Measurements from ENCODE around the gene DUS1L.

Gene DUS1L

GRCh38 chr17:82015311-82015971 is 50.2 kb downstream of the DUS1L start:
- TF ChIP-seq, protein P1, sequence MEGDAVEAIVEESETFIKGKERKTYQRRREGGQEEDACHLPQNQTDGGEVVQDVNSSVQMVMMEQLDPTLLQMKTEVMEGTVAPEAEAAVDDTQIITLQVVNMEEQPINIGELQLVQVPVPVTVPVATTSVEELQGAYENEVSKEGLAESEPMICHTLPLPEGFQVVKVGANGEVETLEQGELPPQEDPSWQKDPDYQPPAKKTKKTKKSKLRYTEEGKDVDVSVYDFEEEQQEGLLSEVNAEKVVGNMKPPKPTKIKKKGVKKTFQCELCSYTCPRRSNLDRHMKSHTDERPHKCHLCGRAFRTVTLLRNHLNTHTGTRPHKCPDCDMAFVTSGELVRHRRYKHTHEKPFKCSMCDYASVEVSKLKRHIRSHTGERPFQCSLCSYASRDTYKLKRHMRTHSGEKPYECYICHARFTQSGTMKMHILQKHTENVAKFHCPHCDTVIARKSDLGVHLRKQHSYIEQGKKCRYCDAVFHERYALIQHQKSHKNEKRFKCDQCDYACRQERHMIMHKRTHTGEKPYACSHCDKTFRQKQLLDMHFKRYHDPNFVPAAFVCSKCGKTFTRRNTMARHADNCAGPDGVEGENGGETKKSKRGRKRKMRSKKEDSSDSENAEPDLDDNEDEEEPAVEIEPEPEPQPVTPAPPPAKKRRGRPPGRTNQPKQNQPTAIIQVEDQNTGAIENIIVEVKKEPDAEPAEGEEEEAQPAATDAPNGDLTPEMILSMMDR (conservative IDR thresholded peaks at IDR 0.05; ENCODE audit: low read length) = no peak
- H3K4me3 ChIP-seq (ENCODE audit: low read length) = no peak overlapping the region
- DNase-seq (ENCODE audit: low read depth) = no peak

DNA sequence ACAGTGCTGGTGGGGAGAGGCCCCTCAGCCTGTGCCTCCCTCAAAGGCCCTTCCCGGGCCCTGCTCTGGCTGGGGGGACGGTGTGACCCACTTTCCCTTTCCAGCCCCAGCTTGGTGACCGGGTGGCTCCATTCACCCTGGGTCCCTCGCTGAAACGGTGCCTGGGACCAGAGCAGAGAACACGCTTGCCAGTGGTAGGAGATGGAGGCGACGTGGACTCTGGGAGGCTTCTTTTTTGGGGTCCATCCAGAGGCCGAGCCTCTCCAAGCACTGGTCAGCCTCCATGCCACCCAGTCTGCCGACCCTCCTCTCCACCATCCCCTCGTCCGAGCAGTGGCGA is 50.7 kb downstream of the DUS1L start:
- DNase-seq (ENCODE audit: low read depth) = no peak
- TF ChIP-seq, protein P1 (conservative IDR thresholded peaks at IDR 0.05; ENCODE audit: low read length) = no peak
- no peak overlapping the region for H3K4me3 ChIP-seq (ENCODE audit: low read length)

GRCh38 chr17:82014432-82014831 is 51.2 kb downstream of the DUS1L start:
- DNase-seq (ENCODE audit: low read depth) = no peak
- no peak overlapping the region for H3K4me3 ChIP-seq (ENCODE audit: low read length)
- TF ChIP-seq, protein P1 (conservative IDR thresholded peaks at IDR 0.05; ENCODE audit: low read length) = no peak

DNA sequence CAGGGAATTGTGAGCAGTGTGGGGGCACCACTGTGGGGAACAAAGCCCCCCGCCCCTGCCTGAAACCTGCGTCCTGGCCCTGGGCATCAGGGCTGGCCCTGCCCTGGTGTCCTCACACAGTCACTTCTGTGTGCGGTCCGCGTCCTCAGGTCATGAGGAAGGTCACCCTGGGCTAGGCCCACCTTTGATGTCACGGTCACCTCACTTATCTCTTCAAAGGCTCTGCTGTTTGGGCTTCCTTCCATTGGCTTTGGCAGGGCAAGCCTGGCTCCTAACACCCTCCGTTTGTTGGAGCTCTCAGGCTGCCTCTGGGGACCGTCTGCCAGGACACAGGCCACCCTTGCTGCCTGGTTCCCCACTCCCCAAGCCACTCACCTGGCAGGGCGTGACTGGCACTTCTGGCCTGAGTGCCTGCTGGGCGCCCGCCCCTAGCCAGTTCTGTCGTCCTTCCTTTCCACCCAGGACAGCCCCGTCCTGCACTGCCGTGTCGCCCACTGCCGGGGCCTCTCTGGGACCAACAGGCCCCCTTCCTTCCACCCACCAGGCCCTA is 51.8 kb downstream of the DUS1L start:
- no peak overlapping the region for H3K4me3 ChIP-seq (ENCODE audit: low read length)
- TF ChIP-seq, protein P1 (conservative IDR thresholded peaks at IDR 0.05; ENCODE audit: low read length) = no peak
- DNase-seq (ENCODE audit: low read depth) = no peak

GRCh38 chr17:82013341-82013740 is 52.3 kb downstream of the DUS1L start:
- TF ChIP-seq, protein P1 (conservative IDR thresholded peaks at IDR 0.05; ENCODE audit: low read length) = no peak
- DNase-seq (ENCODE audit: low read depth) = no peak
- H3K4me3 ChIP-seq (ENCODE audit: low read length) = no peak overlapping the region

DNA sequence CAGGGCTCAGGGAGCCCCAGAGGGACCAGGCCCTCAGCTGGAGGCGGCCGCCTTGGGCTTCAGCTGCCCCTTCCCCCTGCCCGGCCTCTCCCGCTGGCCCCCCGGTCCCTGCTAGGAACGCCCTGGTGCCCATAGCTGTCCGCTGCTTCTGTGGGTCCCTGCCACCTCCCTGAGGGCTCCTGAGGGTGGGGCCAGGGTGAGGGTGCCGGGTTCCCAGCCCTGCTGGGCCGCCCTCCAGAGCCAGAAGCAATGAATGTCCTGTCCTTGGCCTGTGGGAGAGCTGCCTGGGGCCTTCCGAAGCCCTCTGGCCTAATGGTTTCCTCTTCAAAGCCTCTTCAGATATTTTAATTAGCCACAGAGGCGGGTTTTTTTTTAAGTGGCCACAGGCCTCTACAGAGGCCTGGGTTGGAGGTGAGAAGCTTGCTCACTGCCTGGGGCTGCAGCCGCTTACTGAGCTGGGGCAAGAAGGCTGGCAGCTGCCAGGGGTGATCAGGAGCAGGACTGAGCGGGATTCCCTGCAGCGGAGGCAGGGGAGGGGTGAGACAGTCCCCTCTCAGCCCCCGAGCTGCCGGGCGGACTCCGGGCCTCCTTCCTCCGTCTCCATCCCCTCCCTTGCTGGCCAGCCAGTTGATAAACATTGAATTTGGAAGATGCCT is 52.8 kb downstream of the DUS1L start:
- no peak overlapping the region for H3K4me3 ChIP-seq (ENCODE audit: low read length)
- DNase-seq (ENCODE audit: low read depth) = no peak
- TF ChIP-seq, protein P1 (conservative IDR thresholded peaks at IDR 0.05; ENCODE audit: low read length) = no peak

- no peak for DNase-seq (ENCODE audit: low read depth)
- TF ChIP-seq, protein P1 (conservative IDR thresholded peaks at IDR 0.05; ENCODE audit: low read length) = no peak
Measured at GRCh38 chr17:82012261-82012639, 53.4 kb downstream of the DUS1L start.

More at GRCh38 chr17:82012261-82012639, 53.4 kb downstream of the DUS1L start:
- H3K4me3 ChIP-seq (ENCODE audit: low read length) = no peak overlapping the region
